ENCODE results near the gene CDK6.

DNA sequence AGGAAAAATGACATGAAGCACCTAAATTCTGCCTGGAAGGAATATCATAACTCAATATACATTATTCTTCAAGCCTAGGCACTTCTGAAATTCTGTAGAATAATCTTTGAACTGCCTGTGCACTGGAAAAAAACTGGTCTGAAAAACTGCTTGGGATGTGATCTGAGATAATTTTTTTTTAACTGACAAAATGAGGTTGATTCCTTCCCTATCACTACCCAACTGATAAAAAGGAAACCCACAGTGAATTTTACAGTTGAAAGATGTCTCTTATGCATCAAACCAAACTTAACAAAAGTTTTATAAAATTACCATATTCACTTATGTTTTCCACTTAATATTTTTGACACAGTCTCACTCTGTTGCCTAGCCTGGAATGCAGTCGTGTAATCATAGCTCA lies 179.0 kb downstream of the CDK6 start:
- TF ChIP-seq EP300 (IDR thresholded peaks at IDR 0.05), result no peak
- TF ChIP-seq, protein P1, sequence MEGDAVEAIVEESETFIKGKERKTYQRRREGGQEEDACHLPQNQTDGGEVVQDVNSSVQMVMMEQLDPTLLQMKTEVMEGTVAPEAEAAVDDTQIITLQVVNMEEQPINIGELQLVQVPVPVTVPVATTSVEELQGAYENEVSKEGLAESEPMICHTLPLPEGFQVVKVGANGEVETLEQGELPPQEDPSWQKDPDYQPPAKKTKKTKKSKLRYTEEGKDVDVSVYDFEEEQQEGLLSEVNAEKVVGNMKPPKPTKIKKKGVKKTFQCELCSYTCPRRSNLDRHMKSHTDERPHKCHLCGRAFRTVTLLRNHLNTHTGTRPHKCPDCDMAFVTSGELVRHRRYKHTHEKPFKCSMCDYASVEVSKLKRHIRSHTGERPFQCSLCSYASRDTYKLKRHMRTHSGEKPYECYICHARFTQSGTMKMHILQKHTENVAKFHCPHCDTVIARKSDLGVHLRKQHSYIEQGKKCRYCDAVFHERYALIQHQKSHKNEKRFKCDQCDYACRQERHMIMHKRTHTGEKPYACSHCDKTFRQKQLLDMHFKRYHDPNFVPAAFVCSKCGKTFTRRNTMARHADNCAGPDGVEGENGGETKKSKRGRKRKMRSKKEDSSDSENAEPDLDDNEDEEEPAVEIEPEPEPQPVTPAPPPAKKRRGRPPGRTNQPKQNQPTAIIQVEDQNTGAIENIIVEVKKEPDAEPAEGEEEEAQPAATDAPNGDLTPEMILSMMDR (IDR thresholded peaks at IDR 0.05), result no peak
- TF ChIP-seq POLR2AphosphoS5 (IDR thresholded peaks at IDR 0.05), result no peak

Measured in gastroesophageal sphincter (tissue), 3 donors.